ENCODE results near the gene MYO18B. TPM values are rescaled to one million over a fixed set of nuclear protein-coding genes. Genes with fewer than 3 reads are reported as not detected.

The MYO18B gene
- total and polyA plus RNA-seq, 2 experiments from 2014 or later = 35.6 to 178 TPM

DNA sequence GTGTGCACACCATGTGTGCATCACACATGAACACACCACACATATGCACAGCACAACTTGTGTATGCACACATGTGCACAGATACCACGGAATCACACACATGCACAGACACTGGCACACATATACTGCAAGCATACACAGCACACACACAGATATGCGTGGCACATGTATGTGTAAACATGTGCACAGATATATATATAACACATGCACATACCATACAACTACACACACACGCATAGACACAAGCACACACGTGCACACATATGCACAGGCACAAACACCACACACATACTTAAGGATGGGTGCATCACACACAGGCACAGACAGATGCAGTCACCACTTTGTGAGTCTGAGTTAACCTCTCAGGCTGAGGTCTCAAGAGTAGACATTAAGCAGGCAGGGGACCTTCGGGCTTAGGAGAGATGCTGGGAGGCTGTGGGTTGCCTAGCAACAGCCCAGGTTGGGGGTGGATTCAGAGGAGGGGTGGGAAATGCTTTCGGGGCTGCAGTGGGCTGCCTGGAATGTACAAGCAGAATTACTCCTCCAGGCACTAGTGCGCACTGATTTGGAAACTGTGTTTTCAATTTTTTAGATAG lies 82.9 kb downstream of the MYO18B start:
- Histone ChIP-seq H3K9me3 (ENCODE audit: low read depth) (no peaks in the 10 kb centered on the region), H3K27ac (no peak overlapping the region), H3K4me1 (ENCODE audit: low read depth) (no peaks in the 10 kb centered on the region), H3K27me3 (no peaks in the 10 kb centered on the region), H3K4me3 (no peak overlapping the region), H3K36me3 (peaks cover 81% of the 10 kb centered on the region)
- DNase-seq (ENCODE audit: low read depth in 1 of 2, low spot score in 1 of 2) = no peak
- TF ChIP-seq, protein P1, sequence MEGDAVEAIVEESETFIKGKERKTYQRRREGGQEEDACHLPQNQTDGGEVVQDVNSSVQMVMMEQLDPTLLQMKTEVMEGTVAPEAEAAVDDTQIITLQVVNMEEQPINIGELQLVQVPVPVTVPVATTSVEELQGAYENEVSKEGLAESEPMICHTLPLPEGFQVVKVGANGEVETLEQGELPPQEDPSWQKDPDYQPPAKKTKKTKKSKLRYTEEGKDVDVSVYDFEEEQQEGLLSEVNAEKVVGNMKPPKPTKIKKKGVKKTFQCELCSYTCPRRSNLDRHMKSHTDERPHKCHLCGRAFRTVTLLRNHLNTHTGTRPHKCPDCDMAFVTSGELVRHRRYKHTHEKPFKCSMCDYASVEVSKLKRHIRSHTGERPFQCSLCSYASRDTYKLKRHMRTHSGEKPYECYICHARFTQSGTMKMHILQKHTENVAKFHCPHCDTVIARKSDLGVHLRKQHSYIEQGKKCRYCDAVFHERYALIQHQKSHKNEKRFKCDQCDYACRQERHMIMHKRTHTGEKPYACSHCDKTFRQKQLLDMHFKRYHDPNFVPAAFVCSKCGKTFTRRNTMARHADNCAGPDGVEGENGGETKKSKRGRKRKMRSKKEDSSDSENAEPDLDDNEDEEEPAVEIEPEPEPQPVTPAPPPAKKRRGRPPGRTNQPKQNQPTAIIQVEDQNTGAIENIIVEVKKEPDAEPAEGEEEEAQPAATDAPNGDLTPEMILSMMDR (IDR thresholded peaks at IDR 0.05; ENCODE audit: low read depth, low read length) = no peak

DNA sequence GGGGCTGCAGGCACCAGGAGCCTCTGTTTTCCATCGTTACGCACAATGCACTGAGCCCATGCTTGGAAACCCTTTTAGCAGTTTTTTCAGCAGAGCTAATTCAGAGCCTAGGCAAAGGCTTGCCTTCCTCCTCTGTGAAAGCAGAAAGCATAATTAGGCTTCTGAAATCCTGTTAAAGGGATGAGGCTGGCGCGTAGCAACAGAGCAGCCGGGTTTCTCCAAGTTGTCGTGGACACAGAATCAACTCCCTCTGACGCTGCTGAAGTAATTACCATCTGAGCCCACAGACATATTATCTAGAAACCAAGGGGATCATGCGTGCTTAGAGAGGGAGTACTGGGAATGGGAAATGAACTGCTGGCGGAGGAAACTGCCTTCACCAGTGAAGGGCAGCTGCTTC lies 85.4 kb downstream of the MYO18B start:
- no peaks in the 10 kb centered on the region for H3K9me3 ChIP-seq (ENCODE audit: low read depth)
- H3K4me1 ChIP-seq (ENCODE audit: low read depth) = no peaks in the 10 kb centered on the region
- TF ChIP-seq, protein P1 (IDR thresholded peaks at IDR 0.05; ENCODE audit: low read depth, low read length) = no peak
- H3K27me3 ChIP-seq = no peaks in the 10 kb centered on the region
- peaks cover 82% of the 10 kb centered on the region for H3K36me3 ChIP-seq
- no peak for DNase-seq (ENCODE audit: low read depth in 1 of 2, low spot score in 1 of 2)
- no peak overlapping the region for H3K27ac ChIP-seq
- no peak overlapping the region for H3K4me3 ChIP-seq

DNA sequence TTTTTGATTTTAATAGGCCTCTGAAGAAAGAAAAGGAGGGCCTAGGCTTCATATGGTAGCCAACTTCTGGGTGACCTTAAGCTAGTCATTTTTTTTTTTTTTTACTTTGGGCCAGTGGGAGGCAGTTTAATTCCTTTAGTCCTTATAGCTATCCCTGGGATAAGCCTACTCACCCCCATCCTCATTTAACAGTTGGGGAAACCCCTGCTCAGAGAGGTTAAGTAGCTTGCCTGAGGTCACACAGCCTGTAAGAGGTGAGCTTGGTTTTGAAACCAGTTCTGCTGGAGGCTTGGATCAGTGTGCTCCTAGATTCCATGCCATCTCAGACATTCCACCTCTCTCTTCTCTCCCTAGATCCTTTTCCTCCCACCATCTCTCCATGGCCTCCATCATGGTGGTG lies 86.4 kb downstream of the MYO18B start:
- Histone ChIP-seq H3K27ac (no peak overlapping the region), H3K27me3 (no peaks in the 10 kb centered on the region), H3K36me3 (peaks cover 89% of the 10 kb centered on the region), H3K4me3 (no peak overlapping the region), H3K4me1 (ENCODE audit: low read depth) (no peaks in the 10 kb centered on the region), H3K9me3 (ENCODE audit: low read depth) (no peaks in the 10 kb centered on the region)
- no peak for DNase-seq (ENCODE audit: low read depth in 1 of 2, low spot score in 1 of 2)
- TF ChIP-seq, protein P1 (IDR thresholded peaks at IDR 0.05; ENCODE audit: low read depth, low read length) = no peak

DNA sequence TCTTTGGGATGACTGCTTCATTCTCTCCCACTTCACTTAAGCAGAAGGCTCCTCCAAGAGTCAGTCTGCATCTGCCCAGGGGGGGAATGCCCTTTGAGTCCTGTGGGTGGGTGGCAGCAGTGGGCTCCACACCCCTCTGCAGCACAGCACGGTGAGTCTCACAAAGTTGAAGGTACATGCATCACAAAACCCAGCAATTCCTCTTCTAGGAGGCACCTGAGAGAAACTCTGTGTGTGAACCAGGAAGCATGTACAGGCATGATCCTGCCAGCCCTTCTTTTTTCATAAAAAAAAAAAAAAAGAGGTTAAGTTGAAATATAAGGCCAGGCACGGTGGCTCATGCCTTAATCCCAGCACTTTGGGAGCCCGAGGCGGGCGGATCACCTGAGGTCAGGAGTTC lies 87.2 kb downstream of the MYO18B start:
- TF ChIP-seq, protein P1 (IDR thresholded peaks at IDR 0.05; ENCODE audit: low read depth, low read length) = no peak
- H3K9me3 ChIP-seq (ENCODE audit: low read depth) = no peaks in the 10 kb centered on the region
- DNase-seq (ENCODE audit: low read depth in 1 of 2, low spot score in 1 of 2) = no peak
- no peaks in the 10 kb centered on the region for H3K4me1 ChIP-seq (ENCODE audit: low read depth)
- H3K36me3 ChIP-seq = peaks cover 88% of the 10 kb centered on the region
- no peak overlapping the region for H3K27ac ChIP-seq
- no peak overlapping the region for H3K4me3 ChIP-seq
- H3K27me3 ChIP-seq = no peaks in the 10 kb centered on the region

DNA sequence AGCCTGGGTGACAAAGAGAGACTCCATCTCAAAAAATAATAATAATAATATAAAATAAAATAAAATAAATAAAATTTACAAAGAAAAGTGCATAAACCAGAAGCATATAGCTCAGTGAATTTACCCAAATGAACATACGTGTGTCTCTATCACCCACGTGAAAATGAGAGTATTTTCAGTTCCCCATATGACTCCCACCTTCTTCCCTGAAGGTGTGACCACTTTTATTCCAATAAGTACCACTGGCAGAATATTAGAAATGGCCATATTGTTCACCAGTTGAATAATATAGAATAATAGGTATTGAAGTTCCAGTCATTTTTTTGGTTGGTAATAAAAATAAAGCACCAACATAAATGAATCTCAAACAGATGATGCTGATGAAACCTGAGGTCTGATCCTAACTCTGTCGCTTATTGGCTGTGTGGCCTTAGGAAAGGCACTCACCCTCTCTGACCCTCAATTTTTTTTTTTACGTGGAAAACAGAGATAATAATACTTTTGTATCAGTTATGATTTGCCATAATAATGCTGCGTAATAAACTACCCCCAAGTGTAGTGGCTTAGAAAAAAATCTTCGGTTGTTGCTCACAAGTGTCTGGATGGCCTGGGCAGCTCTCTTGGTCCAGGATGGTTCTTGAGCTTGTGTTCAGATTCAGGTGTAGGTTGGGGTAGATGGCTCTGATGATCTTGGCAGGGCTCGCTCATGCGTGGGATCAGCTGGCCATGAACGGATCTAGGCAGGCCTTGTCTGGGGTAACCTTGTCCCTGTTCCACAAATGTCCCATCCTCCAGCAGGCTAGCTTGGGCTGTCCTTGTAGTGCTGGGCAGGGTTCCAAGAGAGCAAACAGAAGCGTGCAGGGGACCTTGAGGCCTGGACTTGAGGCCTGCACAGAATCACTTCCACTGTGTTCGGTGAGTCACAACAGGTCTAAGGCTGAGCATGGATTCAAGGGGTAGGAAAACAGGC lies 88.1 kb downstream of the MYO18B start:
- peaks cover 87% of the 10 kb centered on the region for H3K36me3 ChIP-seq
- no peak overlapping the region for H3K4me3 ChIP-seq
- H3K9me3 ChIP-seq (ENCODE audit: low read depth) = no peaks in the 10 kb centered on the region
- H3K27ac ChIP-seq = no peak overlapping the region
- no peaks in the 10 kb centered on the region for H3K4me1 ChIP-seq (ENCODE audit: low read depth)
- TF ChIP-seq, protein P1 (IDR thresholded peaks at IDR 0.05; ENCODE audit: low read depth, low read length) = no peak
- H3K27me3 ChIP-seq = no peaks in the 10 kb centered on the region
- no peak for DNase-seq (ENCODE audit: low read depth in 1 of 2, low spot score in 1 of 2)

All from cardiac muscle cell (in vitro differentiated cells and primary cell).